Kidney epithelial cell (primary cell): ENCODE results near the gene RAD51B. TPM values are rescaled to one million over a fixed set of nuclear protein-coding genes. Genes with fewer than 3 reads are reported as not detected.

ENCODE experiments used
- DNase-seq: peaks from one replicate; pipeline ENCODE4 v3.0.0-alpha.2; 2010; ENCODE audit warnings: low read depth
- H3K27me3 ChIP-seq: 2 replicates; pipeline ENCODE4 v1.6.0; 2011; ENCODE audit warnings: low read length; ENCODE audit not compliant: control insufficient read depth, insufficient read depth
- H3K36me3 ChIP-seq: 2 replicates; pipeline ENCODE4 v1.5.1; 2011; ENCODE audit warnings: low read length; ENCODE audit not compliant: control insufficient read depth, insufficient read depth
- H3K4me3 ChIP-seq: 2 replicates; pipeline ENCODE4 v1.5.1; 2011; ENCODE audit warnings: low read depth, mild to moderate bottlenecking, control low read depth, low read length
- total RNA-seq: library from RNA; depleted of rRNA; stranded (reverse); fragments of >200 nt; gene quantifications from 2 replicates; pipeline ENCODE4 v1.2.3, GENCODE V29; 2015
- TF ChIP-seq, protein P1 (sequence below): IDR thresholded peaks from 2 replicates; pipeline ENCODE4 v1.5.1; 2011; ENCODE audit warnings: mild to moderate bottlenecking, moderate library complexity, low read length, control low read depth, inconsistent platforms; ENCODE audit not compliant: insufficient read depth, poor library complexity, severe bottlenecking

Gene RAD51B
- total RNA-seq, 1 donor from 2014 or later, result 9.5 TPM

GRCh38 chr14:68342216-68342763 is 522.7 kb downstream of the RAD51B start:
- Histone ChIP-seq H3K27me3 (no peaks in the 10 kb centered on the region), H3K36me3 (no peaks in the 10 kb centered on the region), H3K4me3 (no peak overlapping the region)
- no peak for DNase-seq
- TF ChIP-seq, protein P1, sequence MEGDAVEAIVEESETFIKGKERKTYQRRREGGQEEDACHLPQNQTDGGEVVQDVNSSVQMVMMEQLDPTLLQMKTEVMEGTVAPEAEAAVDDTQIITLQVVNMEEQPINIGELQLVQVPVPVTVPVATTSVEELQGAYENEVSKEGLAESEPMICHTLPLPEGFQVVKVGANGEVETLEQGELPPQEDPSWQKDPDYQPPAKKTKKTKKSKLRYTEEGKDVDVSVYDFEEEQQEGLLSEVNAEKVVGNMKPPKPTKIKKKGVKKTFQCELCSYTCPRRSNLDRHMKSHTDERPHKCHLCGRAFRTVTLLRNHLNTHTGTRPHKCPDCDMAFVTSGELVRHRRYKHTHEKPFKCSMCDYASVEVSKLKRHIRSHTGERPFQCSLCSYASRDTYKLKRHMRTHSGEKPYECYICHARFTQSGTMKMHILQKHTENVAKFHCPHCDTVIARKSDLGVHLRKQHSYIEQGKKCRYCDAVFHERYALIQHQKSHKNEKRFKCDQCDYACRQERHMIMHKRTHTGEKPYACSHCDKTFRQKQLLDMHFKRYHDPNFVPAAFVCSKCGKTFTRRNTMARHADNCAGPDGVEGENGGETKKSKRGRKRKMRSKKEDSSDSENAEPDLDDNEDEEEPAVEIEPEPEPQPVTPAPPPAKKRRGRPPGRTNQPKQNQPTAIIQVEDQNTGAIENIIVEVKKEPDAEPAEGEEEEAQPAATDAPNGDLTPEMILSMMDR, result no peak

- Histone ChIP-seq H3K36me3 (no peaks in the 10 kb centered on the region), H3K4me3 (no peak overlapping the region), H3K27me3 (no peaks in the 10 kb centered on the region)
- no peak for DNase-seq
- TF ChIP-seq, protein P1, result no peak
These were observed 524.0 kb downstream of the RAD51B start for GRCh38 chr14:68343534-68344118.

- Histone ChIP-seq H3K4me3 (no peak overlapping the region), H3K27me3 (no peaks in the 10 kb centered on the region), H3K36me3 (no peaks in the 10 kb centered on the region)
- DNase-seq, result no peak
- TF ChIP-seq, protein P1, result no peak
These were observed 526.2 kb downstream of the RAD51B start for GRCh38 chr14:68345738-68346137.

DNA sequence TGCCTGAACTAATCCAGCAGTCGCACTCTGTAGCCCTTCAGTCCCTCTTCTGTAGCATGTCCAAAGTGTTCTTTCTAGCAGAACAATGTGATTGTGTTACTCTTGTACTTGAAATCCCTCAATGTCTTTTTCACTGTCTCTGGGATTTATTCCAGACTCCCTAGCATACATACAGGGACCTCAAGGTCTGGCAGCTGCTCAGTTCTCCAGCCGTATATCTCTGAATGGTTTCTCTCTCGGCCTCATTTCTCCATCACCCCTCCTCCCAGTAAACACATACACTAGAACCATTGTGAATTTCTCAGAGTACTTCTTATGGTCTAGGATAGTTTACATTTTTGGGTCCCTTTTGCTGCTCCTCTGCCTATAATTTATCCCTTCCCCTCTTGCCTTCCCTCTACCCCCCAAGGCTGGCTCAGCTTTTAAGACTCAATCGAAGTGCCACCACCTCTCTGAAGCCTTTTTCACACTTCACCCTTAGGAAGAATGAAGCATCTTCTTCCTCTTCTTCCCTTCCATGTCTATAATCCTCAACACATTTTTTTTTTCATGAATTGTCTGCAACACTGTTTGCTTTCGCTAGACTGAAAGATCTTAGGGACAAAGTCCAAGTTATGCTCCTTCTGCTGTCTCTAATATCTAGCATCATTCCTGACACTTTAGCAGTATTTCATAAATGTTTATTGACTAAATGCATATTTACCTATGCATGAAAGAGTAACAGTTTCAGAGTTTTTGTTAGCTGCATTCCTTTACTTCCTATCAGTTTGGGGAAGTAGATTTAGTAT is 527.2 kb downstream of the RAD51B start:
- H3K4me3 ChIP-seq, result no peak overlapping the region
- no peaks in the 10 kb centered on the region for H3K36me3 ChIP-seq
- TF ChIP-seq, protein P1, result no peak
- no peak for DNase-seq
- no peaks in the 10 kb centered on the region for H3K27me3 ChIP-seq

GRCh38 chr14:68349900-68350629 is 530.5 kb downstream of the RAD51B start:
- no peaks in the 10 kb centered on the region for H3K36me3 ChIP-seq
- TF ChIP-seq, protein P1, result no peak
- H3K27me3 ChIP-seq, result no peaks in the 10 kb centered on the region
- H3K4me3 ChIP-seq, result no peak overlapping the region
- no peak for DNase-seq
